ENCODE measurements around the gene ADGRD2.

The ADGRD2 gene

DNA sequence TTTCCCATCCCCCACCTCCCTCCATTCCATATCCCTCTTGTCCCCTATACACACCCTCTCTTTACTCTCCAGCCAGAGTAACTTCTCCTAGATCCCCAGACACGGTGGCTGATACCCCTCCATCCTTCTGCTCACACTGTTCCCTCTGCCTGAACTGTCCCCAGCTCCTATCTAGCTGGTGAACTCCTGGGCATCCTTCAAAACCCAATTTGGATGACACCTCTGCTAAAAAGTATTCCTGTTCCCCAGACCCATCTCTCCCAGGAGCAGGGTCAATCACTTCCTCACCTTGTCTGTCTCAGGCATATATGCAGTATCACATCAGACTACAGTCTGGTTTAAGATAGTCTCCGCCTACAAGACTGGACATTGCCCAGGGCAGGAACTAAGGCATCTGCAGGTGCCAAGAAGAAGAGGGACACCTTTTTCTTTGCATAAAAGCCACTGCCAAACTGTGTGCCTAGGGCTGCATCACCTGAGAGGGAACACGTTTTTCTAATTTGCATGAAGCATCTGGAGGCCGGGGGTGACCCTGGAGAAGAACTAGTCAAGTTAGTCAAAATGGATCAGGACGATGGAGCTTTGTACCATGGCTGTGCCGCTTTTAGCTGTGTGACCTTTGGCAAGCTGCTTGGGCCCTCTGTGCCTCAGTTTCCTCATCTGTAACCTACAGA is 29.8 kb downstream of the ADGRD2 start:
- DNase-seq (ENCODE audit: low read depth) = no peak

DNA sequence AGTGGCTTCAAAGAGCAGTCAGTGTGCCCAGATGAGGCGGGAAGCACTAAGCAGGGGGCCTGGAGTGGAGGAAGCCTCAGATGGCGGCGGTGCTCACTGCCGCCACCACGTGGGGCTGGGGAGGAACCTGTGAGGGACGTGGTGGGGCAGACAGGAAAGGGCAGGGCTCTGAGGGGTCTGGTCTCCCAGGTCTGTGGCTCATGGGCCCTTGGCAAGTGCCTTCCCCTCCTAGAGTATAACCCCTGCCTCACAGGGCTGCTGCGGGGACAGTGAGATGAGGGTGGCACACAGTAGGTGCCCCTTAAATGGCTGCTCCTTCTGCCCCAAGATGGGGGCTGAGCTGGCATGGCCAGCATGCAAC is 30.4 kb downstream of the ADGRD2 start:
- DNase-seq (ENCODE audit: low read depth) = no peak

DNA sequence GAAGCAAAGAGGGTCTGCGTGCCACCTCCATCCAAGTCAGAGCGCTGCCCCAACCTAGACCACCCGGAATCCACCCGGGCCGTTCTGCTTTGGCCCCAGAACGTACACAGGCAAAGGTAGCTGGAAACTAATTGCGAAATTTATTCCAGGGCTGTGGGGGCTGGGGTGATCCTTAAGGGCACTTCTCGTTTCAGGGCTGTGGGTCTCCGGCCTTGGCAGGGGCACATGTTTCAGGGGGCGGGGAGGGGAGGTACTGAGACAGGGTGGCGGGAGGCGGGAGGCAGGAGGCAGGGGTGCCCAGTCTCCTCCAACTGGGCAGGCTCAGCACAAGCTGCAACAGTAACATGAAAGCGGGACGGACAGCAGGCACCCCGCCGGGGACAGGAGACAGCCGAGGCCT is 30.9 kb downstream of the ADGRD2 start:
- DNase-seq (ENCODE audit: low read depth) = no peak

DNA sequence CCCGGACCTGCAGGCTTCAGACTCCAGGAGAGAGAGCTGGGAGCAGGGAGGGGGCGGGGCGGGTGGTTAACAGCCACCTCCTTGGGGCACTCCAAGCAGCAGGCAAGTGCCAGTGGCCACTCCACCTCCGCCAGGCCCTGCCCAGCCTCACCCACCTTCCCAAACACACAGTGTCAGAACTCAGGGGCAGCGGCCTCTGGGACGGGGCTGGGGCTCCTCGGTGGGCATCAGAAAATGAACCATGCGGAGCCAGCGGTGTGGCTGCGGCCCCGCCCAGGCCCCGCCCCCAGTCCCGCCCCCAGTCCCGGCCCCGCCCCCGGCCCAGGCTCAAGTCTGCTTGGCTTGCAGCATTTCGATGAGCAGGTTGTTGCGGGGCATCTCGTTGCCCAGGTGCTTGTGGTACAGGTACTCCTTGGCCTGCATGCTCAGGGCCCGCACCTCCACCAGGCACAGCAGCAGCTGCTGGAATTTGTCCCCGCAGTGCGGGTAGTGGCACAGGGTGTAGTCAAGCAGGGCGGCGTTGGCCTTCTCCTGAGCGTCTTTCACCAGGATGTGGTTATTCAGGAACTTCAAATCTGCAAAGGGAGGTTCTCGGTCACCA is 32.3 kb downstream of the ADGRD2 start:
- DNase-seq (ENCODE audit: low read depth) = no peak

DNA sequence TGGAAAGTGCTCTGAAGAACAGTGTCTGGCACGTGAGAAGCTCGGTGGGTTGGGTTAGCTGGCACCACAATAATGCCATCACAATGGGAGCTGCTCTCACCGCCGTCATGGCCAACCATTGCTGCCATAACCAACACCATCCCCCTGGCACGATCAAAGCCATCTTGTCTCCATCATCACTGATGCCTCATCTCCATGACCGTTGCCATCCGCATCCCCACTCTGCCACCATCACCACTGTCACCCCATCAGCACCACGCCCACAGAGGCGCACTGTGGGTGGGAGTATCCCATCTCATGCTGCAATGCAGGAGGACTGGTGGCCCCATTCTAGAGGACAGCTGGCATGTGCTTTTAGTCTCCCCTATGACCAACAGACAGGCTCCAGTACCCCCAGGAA is 33.2 kb downstream of the ADGRD2 start:
- DNase-seq (ENCODE audit: low read depth) = no peak

DNA sequence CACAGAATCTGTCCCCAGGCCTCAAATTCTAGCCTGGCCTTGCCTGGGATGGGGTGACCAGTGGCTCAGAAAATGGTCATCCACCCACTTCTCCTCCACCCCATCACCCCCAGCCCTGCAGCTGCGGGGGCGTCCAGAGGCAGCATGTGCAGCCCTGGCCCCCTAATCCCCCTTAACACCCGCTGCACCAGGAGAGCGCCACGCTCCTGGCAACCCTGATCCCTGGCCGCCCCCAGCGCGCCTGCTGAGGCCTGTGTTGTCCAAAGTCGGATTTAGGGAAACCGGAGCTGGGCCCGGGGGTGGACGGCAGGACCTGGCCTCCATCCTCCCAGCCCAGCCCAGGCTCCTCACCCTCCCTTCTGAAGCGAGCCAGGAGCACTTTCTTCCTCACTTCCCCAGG is 35.0 kb downstream of the ADGRD2 start:
- DNase-seq (ENCODE audit: low read depth) = no peak

DNA sequence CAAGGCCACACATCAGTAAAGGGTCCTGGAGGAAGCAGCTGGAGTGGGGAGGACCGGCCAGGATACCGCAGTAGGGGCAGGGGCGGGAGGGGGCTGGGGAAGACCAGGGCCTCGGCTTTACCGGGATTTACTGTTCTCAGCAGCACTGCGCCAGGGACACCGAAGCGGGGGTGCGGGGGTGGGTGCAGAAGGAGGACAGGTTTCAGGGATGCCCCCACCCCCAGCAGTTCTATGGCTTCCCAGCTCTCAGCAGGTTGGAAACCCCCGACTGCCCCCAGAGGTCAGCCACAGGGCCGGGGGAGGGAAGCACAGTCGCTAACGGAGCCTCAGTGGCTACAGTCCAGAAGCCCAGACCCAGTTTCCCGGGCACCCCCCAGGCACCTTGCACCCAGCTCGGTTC is 35.7 kb downstream of the ADGRD2 start:
- no peak for DNase-seq (ENCODE audit: low read depth)

DNA sequence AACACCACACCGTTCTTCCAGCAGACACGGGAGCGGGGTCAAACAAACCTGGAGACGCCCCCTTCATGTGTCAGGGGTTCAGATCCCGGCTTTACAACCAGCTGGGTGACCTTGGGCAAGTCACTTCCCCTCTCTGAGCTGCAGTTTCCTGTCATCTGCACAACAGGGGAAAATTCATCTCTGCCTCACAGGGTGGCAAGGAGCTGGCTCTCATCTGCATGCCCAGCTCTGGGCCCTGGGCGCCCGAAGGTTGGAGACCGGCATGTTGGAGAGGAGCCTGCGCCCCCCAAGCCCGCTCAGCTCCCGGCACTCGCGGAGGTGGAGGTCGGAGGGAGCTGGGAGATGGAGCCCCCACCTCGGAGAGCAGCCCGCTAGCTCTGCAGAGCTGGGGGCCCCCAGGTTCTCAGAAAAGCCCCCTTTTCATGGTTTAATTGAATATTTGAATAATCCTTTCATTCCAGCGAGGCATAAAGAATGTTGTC is 36.6 kb downstream of the ADGRD2 start:
- DNase-seq (ENCODE audit: low read depth) = no peak

DNA sequence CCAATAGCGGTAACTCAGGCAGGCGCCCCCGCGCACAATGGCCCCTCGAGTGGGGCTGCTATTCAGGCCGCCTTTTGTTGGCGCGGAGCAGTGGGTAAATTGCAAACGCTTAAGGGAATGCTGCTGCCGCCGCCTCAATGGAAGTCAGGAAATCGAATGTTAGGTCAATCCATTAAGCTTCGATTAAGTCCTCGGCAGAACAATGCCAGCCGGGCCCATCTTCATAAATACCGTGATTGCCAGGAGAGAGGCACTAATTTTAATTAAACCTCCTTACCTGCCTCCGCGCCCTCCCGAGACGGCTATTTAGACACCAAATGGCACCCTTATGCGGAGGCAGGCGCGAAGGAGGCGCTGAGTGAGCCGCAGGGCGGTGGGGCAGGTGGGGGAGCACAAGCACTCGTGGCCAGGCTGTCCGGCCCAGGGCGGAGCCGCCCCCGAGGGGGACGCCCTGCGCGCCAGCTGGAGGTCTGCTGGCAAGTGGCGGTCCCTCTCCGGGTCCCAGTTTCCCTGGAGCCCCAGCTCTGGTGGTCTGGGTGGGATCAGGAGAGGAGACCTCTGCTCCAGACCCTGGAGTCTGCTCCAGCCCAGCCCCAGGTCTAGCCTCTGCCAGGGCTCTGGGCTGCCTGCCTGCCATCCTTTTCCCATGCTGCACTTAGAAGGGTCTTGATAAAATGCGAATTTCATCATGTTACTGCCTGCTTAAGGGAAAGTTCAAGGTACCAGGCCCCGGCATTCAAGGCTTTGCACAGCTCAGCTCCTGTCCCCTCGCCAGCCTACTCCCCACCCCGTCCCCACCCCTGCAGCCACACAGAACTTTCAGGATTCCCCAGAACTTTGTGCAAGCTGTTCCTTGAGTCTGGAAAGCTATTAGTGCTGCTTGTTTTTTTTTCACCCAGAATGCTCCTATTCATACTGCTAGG is 37.3 kb downstream of the ADGRD2 start:
- DNase-seq (ENCODE audit: low read depth) = no peak

DNA sequence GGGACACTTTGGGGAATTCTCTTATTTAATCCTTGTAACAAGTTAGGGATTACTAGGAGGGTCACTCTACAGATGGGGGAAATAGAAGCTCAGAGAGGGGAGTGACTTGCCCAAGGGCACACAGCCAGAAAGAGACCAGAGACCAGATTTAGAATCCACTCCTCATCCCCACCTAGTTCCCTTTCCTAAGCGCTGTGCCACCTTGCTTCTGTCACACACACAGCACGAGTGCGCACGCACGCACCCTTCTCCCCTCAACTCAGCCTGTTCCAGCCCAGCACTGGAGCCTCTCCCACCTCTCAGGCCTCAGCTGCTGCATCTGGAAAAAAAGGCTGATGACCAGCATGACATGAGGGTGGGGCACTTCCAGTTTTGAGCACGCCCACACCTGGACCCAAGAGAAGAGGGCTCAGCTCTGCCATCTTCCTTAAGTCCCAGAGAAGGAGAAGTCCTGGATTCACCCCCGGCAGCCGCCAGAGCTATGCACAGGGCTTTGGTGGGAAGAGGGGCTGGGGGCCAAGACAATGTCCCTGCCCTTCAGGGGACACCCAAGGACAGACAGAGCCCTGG is 38.5 kb downstream of the ADGRD2 start:
- no peak for DNase-seq (ENCODE audit: low read depth)

DNA sequence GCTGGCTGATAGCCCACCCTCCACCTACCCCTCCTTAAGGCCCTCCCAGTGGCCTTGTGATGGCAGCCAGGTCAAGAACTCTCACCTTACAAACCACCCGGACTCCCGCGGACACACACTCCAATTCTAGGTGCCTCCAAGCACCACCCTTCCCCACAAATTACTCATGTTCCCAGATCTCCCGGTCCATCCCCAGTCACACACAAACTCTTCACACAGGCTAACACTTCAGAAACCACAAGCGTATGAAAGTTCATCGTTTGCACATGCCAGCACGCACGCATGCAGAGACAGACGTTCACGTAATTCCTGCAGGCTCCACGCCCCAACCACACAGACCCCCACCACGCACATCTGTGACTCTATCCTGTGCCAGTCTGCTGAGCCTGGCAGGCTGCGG is 39.0 kb downstream of the ADGRD2 start:
- DNase-seq (ENCODE audit: low read depth) = no peak

DNA sequence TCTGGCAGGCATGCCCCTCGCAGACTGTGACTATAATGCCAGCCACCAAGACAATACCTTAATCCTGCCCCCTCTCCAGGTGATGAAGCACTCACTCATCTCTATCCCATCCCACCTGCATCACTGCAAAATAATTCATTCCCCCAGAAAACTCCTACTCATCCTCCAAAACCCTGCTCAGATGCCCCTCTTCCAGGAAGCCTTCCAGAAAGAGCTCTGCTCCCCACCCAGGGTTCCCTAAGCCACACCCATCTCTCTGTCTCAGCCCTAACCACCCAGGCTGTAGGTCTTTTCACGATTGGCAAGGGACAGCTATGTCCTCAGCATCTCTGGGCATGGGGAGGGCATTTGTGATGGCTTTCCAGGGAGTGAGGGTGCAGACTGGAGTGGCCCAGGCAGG is 39.8 kb downstream of the ADGRD2 start:
- DNase-seq (ENCODE audit: low read depth) = no peak

DNA sequence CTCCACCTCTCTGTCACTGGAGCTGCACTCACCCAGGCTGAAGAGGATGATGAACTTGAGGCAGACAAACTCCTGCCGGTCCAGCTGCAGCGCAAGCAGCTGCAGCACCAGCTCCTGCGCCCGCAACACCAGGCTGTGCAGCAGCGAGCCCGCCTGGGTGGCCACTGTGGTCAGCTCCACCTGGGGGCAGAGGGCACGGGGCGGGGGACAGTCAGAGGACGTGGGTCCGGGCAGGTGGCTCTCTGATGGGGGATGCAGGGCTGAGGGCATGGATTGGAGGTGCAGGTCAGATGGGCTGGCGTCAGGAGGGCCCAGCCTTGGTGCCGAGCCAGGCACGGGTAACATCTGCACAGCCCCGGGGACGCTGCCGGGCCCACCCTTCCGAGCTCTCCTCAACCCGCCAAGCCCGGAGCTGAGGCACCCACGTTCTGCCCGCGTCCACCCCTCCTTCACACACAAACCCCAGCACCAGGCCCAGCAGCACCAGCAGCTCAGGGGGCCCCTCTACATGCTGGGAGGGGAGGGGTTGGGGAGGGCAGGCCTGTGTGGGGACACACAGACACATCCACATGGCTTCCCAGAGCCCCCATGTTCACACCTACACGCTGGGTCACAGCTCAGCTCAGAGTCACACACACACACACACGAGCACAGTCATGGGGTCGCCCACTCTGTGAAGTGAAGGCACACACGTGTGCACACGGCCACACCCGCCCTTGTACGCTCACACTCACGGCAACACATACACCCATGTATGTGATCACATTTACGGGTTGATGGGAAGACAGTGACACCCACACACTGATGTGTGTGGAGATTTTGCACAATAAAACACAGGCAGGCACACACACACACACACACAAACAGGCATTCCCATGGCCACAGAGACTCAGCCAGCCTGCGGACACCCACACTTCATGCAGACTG is 41.1 kb downstream of the ADGRD2 start:
- no peak for DNase-seq (ENCODE audit: low read depth)

DNA sequence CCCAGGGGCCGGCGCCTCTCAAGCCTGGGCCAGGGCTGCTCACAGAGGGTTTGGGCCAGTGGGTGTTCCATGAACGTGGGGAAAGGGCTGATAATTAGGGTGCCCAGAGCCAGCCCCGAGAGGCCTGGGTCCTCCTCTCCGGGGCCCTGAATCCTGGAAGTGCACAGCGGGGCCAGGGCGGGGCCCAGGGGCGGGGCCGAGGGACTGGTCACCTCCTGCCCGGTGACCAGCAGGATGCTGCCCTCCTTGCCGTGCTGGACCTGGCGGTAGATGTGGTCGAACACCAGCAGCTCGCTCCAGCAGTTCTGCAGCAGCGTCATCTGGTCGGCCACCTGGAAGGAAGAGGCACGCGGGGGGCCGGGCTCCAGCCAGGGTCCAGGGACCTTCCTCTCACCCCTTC is 42.6 kb downstream of the ADGRD2 start:
- DNase-seq (ENCODE audit: low read depth) = no peak

DNA sequence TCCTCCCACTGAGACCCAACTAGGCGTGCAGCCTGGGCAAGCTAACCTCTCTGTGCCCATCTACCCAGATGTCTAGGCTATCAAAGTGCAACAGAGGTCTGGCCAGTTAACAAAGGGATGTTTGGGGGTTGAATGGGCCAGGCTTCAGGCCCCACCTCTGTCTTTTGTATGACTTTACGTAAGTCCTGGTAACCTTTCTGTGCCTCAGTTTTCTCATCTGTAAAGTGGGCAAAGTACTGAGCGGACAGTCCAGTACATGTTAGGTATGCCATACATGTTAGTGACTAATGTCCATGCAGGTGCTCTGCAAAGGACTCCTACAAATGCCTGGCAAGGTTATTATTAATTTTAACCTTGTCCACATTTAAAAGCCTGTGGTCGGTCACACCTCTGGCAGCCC is 43.0 kb downstream of the ADGRD2 start:
- DNase-seq (ENCODE audit: low read depth) = no peak

DNA sequence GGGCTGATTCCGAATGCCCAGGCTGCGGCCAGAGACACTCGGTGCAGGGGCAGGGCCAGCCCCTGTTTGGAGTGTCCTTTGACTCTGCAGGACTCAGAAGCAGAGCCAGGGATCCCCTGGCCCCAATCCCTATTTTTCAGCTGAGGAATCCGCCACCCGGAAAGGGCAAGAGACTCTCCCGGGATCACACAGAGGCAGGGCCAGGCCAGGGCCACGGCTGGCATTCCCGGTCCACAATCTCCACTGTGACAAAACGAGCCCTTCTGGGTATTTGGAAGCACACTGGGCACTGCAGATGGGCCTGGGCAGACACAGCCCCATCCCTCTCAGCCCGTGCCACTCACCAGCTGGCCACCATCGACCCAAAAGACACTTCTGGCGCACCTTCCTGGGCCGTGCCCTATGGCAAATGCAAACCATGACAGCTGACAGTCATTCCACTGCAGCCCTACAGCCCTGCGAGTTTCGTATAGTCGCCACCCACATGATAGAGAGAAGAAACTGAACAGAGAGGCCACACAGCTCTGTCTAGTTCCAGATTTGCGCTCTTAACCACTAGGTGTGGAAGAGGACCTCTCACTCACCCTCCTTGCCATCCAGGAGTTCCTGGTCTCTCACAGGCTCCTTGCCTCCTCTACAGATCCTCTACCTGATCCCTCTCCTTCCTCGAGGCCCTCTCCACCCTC is 43.7 kb downstream of the ADGRD2 start:
- no peak for DNase-seq (ENCODE audit: low read depth)

DNA sequence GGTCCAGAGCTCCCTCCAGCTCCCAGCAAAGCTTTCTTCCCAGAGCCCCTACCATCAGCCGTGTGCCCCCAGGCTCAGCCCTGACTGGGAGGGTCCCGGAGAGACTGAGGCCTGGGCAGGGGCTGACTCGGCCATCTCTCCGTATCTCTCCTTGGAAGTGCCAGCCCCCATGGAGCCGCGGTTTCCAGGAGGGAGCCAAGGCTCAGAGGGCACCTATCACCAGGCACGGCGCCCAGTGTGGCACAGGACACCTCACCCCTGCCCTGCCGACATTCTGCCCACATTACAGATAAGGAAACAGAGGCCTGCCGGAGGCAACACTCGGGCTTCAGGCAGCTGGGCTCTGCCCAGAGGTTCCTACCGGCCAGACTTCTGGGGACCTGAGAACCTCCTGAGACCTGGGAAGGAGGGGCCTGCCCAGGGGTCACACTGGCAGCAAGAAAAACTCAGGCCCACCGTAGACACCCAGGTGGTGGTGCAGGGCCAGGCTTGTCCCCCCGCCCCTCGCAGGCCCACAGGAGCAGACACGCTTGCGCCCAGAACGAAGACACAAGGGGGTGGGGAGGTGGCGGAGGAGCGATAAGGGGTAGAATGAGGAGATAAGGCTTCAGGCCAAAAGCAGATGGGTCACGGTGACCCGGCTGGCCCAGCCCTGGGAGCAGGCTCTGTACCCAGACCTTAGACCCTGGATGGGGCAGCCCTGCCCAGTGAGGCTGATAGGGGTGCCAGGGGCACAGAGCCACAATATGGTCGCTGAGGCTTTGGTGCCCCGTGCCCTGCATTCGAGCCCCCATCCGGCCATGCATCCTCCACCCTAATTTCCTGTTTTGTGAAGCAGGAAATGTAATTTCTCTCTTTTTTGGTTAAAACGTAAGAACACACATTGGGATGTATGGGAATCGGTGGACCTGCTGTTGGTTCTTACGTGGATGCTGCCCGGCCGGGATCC is 45.1 kb downstream of the ADGRD2 start:
- no peak for DNase-seq (ENCODE audit: low read depth)

DNA sequence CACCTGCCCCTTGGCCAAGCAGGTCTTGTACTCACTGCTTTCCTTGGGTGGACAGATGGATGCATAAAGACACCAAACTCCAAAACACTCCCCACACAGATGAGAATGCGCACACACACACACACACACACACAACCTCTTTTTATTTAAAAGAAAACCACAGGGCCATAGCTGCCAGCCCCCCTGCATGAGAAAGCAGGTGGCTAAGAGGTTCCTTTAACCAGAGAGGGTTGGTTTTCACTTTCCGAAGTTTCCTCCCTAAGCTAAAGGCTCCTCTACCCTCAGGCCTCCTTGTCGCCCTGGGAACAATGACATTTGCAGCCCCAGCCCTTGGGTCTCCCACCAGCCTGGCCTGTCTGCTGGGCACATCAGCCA is 45.8 kb downstream of the ADGRD2 start:
- no peak for DNase-seq (ENCODE audit: low read depth)

DNA sequence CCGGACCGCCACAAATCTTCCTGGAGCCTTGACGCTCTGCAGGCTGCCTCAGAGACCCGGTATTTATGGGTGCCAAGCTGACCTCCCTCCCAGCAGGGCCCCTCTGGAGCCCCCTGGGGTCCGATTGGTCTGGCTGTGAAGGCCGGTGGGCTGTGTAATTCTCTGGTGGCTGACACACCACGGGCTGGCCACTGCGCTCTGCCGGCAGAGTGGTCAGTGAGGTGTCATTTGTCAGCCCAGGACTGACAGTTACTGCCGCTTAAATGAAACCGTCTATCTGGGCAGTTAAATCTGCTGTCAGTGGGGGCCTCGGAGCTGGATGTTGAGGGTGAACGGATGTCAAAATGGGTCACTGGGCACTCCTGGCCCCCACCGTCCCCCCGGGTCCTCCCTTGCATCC is 46.2 kb downstream of the ADGRD2 start:
- DNase-seq (ENCODE audit: low read depth) = no peak

DNA sequence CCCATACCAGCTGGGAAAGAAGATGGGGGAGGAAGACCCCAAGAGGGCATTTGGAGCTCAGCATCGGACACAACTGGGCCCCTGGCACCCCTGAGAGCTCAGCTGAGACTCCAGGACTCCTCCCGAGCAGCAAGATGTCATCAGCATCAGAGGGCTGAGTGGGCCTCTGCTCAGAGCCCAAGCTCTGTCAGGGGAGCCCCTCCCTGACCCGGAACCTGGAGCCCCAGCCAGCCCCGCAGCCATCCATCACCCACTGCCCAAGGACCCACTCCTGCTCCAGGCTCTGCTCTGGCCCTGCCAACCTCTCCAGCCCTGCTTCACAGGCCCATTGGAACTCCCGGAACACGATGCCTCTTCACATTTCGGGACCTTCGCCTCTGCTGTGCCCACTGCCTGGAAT is 47.2 kb downstream of the ADGRD2 start:
- DNase-seq (ENCODE audit: low read depth) = no peak
